ENCODE results near the gene ATP5PB.

ATP5PB gene

GRCh38 chr1:111511370-111511769, 62.1 kb downstream of the ATP5PB start:
- DNase-seq (ENCODE audit: low read depth), result no peak
- no peaks in the 10 kb centered on the region for H3K27me3 ChIP-seq (replicated peaks; ENCODE audit: control insufficient read depth, insufficient read depth, low read length)
- H3K9ac ChIP-seq (ENCODE audit: low read length), result no peak overlapping the region
- H3K4me3 ChIP-seq (ENCODE audit: low read length), result no peak overlapping the region
- peaks cover 33% of the 10 kb centered on the region for H3K4me1 ChIP-seq (ENCODE audit: control insufficient read depth, insufficient read depth, low read length)
- no peaks in the 10 kb centered on the region for H3K36me3 ChIP-seq (ENCODE audit: control insufficient read depth, insufficient read depth, low read length, severe bottlenecking)
- no peaks in the 10 kb centered on the region for H3K9me3 ChIP-seq (ENCODE audit: control insufficient read depth, low read length)

Measured in adipocyte (in vitro differentiated cells).